Panc1 (cell line): ENCODE results near the gene SLC6A19.

Experiments
- CTCF ChIP-seq: fragments of 450-650 bp; IDR thresholded peaks from 2 replicates; pipeline ENCODE4 v1.5.1; 2017; ENCODE audit warnings: mild to moderate bottlenecking
- POLR2AphosphoS5 ChIP-seq: IDR thresholded peaks from 2 replicates; pipeline ENCODE4 v1.6.1; 2012; ENCODE audit warnings: mild to moderate bottlenecking, low read depth, low read length, moderate library complexity
- REST ChIP-seq, 2 experiments: IDR thresholded peaks; 2 replicates each; pipeline ENCODE4 v1.6.1; 2011 to 2012; ENCODE audit warnings: low read depth in 2 of 2, control low read depth in 1 of 2, low read length in 1 of 2, mild to moderate bottlenecking in 1 of 2, moderate library complexity in 1 of 2; ENCODE audit not compliant: insufficient read depth in 1 of 2
- SIN3A ChIP-seq: IDR thresholded peaks from 2 replicates; pipeline ENCODE4 v1.6.1; 2012; ENCODE audit warnings: low read depth, mild to moderate bottlenecking, low read length, moderate library complexity, borderline replicate concordance; ENCODE audit not compliant: insufficient read depth
- TCF7L2 ChIP-seq: IDR thresholded peaks from 2 replicates; pipeline ENCODE4 v1.6.1; 2011; ENCODE audit warnings: mild to moderate bottlenecking, low read depth, low read length, inconsistent platforms

GRCh38 chr5:1256776-1257175 lies 55.4 kb downstream of the SLC6A19 start:
- TF ChIP-seq CTCF (no peak), REST (IDR thresholded peaks at IDR 0.05; ENCODE audit: insufficient read depth in 1 of 2, low read depth in 2 of 2, low read length in 1 of 2) (no peak), POLR2AphosphoS5 (no peak), SIN3A (no peak), TCF7L2 (no peak)
